ENCODE measurements around the gene KRT3. TPM values are rescaled to one million over a fixed set of nuclear protein-coding genes. Genes with fewer than 3 reads are reported as not detected.

Gene KRT3
- total RNA-seq, 2 donors from 2014 or later = not detected

- Histone ChIP-seq H3K36me3 (no peaks in the 10 kb centered on the region), H3K27ac (no peak overlapping the region), H3K4me1 (no peaks in the 10 kb centered on the region), H3K27me3 (no peaks in the 10 kb centered on the region), H3K9me3 (no peaks in the 10 kb centered on the region), H3K4me3 (no peak overlapping the region), H3K9ac (ENCODE audit: low read depth in 2 of 2, low read length in 2 of 2) (no peak overlapping the region)
- no peak for DNase-seq
- TF ChIP-seq CTCF (IDR thresholded peaks at IDR 0.05) = no peak
- intact Hi-C loops (cut with DNase I) = no loop called here
Observed at GRCh38 chr12:52756281-52756960, 39.5 kb downstream of the KRT3 start.

GRCh38 chr12:52755533-52755932 lies 40.4 kb downstream of the KRT3 start:
- TF ChIP-seq CTCF (IDR thresholded peaks at IDR 0.05) = no peak
- Histone ChIP-seq H3K27ac (no peak overlapping the region), H3K36me3 (no peaks in the 10 kb centered on the region), H3K9ac (ENCODE audit: low read depth in 2 of 2, low read length in 2 of 2) (no peak overlapping the region), H3K27me3 (no peaks in the 10 kb centered on the region), H3K4me3 (no peak overlapping the region), H3K9me3 (no peaks in the 10 kb centered on the region), H3K4me1 (no peaks in the 10 kb centered on the region)
- intact Hi-C loops (cut with DNase I) = no loop called here
- no peak for DNase-seq

GRCh38 chr12:52754135-52754534 lies 41.8 kb downstream of the KRT3 start:
- Histone ChIP-seq H3K9me3 (no peaks in the 10 kb centered on the region), H3K27ac (no peak overlapping the region), H3K27me3 (no peaks in the 10 kb centered on the region), H3K9ac (ENCODE audit: low read depth in 2 of 2, low read length in 2 of 2) (no peak overlapping the region), H3K4me1 (no peaks in the 10 kb centered on the region), H3K36me3 (no peaks in the 10 kb centered on the region), H3K4me3 (no peak overlapping the region)
- TF ChIP-seq CTCF (IDR thresholded peaks at IDR 0.05) = no peak
- DNase-seq = no peak
- intact Hi-C loops (cut with DNase I) = no loop called here

GRCh38 chr12:52753283-52753682 lies 42.6 kb downstream of the KRT3 start:
- no peak for DNase-seq
- TF ChIP-seq CTCF (IDR thresholded peaks at IDR 0.05) = no peak
- H3K4me3 ChIP-seq = no peak overlapping the region
- no peaks in the 10 kb centered on the region for H3K4me1 ChIP-seq
- no peak overlapping the region for H3K27ac ChIP-seq
- no peak overlapping the region for H3K9ac ChIP-seq (ENCODE audit: low read depth in 2 of 2, low read length in 2 of 2)
- H3K36me3 ChIP-seq = no peaks in the 10 kb centered on the region
- intact Hi-C loops (cut with DNase I) = no loop called here
- no peaks in the 10 kb centered on the region for H3K9me3 ChIP-seq
- no peaks in the 10 kb centered on the region for H3K27me3 ChIP-seq

GRCh38 chr12:52752516-52752915 lies 43.4 kb downstream of the KRT3 start:
- H3K4me1 ChIP-seq = no peaks in the 10 kb centered on the region
- H3K4me3 ChIP-seq = no peak overlapping the region
- intact Hi-C loops (cut with DNase I) = no loop called here
- no peaks in the 10 kb centered on the region for H3K9me3 ChIP-seq
- H3K27me3 ChIP-seq = no peaks in the 10 kb centered on the region
- TF ChIP-seq CTCF (IDR thresholded peaks at IDR 0.05) = no peak
- DNase-seq = no peak
- no peak overlapping the region for H3K9ac ChIP-seq (ENCODE audit: low read depth in 2 of 2, low read length in 2 of 2)
- H3K36me3 ChIP-seq = no peaks in the 10 kb centered on the region
- H3K27ac ChIP-seq = no peak overlapping the region

All from colonic mucosa (tissue), 4 donors.